ENCODE results near the gene DDX49.
A peak's percentile ranks its signal among the peaks of the same experiment; 100 is the strongest.

The DDX49 gene

DNA sequence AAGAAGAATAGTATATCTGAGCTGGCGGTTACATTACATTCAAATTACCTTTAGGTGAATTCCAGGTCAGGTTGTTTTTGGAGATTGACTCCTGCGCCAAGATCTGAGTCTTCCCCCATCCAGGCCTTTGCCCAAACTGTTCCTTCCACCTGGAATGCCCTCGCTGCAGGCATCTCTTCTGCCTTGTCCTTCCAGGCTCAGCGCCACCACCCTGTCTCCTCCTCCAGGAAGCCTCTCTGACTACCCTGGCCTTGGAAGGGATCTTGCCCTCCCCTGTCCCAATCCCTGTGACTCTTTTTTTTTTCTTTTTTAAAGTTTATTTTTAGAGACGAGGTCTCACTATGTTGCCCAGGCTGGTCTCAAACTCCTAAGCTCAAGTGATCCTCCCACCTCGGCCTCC, 23.2 kb downstream of the DDX49 start:
- H3K18ac ChIP-seq (ENCODE audit: low read length) = no peak overlapping the region
- H3K4me2 ChIP-seq (ENCODE audit: insufficient read depth, low read length, poor library complexity, severe bottlenecking) = no peak overlapping the region
- no peaks in the 10 kb centered on the region for H3K27me3 ChIP-seq (ENCODE audit: control insufficient read depth in 3 of 3, insufficient read depth in 3 of 3, low read depth in 1 of 3, low read length in 3 of 3)
- no peak overlapping the region for H3K23ac ChIP-seq (ENCODE audit: low read depth, low read length, poor library complexity)
- no peak overlapping the region for H4K8ac ChIP-seq (ENCODE audit: low read depth, low read length)
- no peak overlapping the region for H2BK5ac ChIP-seq (ENCODE audit: low read length)
- H3K4ac ChIP-seq (ENCODE audit: low read length) = no peak overlapping the region
- H3K27ac ChIP-seq (replicated peaks; ENCODE audit: low read length) = no peak overlapping the region
- H3K36me3 ChIP-seq (replicated peaks in 1 of 2; ENCODE audit: control insufficient read depth in 2 of 2, insufficient read depth in 2 of 2, low read length in 2 of 2) = peaks cover 10 to 27% of the 10 kb centered on the region in 2 donors
- no peak overlapping the region for H2BK120ac ChIP-seq (ENCODE audit: low read depth, low read length)
- H2BK15ac ChIP-seq (ENCODE audit: low read length) = no peak overlapping the region
- H3K79me1 ChIP-seq (ENCODE audit: low read depth, low read length) = peaks cover 10% of the 10 kb centered on the region
- no peaks in the 10 kb centered on the region for H3K9me3 ChIP-seq (replicated peaks in 1 of 2; ENCODE audit: control insufficient read depth in 2 of 2, insufficient read depth in 1 of 2, low read depth in 1 of 2, low read length in 2 of 2)
- peaks cover 11 to 12% of the 10 kb centered on the region in 2 donors for H3K4me1 ChIP-seq (ENCODE audit: control insufficient read depth in 2 of 2, insufficient read depth in 1 of 2, low read depth in 1 of 2, low read length in 2 of 2)
- no peak overlapping the region for H3K4me3 ChIP-seq (ENCODE audit: low read length in 2 of 2)
- H2AFZ ChIP-seq (ENCODE audit: low read length) = no peak overlapping the region
- no peak overlapping the region for H2AK5ac ChIP-seq (ENCODE audit: low read depth, low read length)
- no peak for DNase-seq (ENCODE audit: low spot score)
- no CpG with 5 or more reads among the region's 6 CpGs for whole genome bisulfite sequencing, 2 donors (ENCODE audit: extremely low coverage in 2 of 2, insufficient read length in 2 of 2, insufficient replicate concordance in 1 of 2)
- H3K9ac ChIP-seq (ENCODE audit: low read depth, low read length, poor library complexity) = no peak overlapping the region
- H3K14ac ChIP-seq (ENCODE audit: low read length) = no peak overlapping the region
- no peak overlapping the region for H4K91ac ChIP-seq (ENCODE audit: low read depth, low read length, poor library complexity)
- no peak overlapping the region for H2BK12ac ChIP-seq (ENCODE audit: low read length)

DNA sequence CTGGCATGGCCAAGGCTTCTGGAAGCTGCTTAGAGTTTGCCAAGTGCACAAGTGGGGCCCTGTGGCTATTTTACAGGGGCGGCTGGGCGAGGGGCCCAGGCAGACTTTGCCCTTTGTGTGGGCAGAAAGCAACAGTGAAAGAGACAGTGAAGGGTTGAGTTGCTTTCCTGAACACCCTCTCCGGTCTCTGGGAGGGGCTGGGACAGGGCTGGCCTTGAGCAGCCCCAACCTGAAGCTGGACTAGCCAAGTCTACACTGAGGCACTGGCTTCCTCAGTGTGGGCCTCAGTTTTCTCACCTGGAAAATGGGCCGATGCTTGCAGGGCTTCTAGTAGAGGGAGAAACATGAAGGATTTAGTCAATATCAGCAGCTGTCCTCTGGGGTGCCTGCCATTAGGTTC, 23.9 kb downstream of the DDX49 start:
- H3K14ac ChIP-seq (ENCODE audit: low read length) = no peak overlapping the region
- H3K4me3 ChIP-seq (ENCODE audit: low read length in 2 of 2) = no peak overlapping the region
- no peak overlapping the region for H2AFZ ChIP-seq (ENCODE audit: low read length)
- H3K9me3 ChIP-seq (replicated peaks in 1 of 2; ENCODE audit: control insufficient read depth in 2 of 2, insufficient read depth in 1 of 2, low read depth in 1 of 2, low read length in 2 of 2) = no peaks in the 10 kb centered on the region
- H2BK12ac ChIP-seq (ENCODE audit: low read length) = no peak overlapping the region
- DNase-seq (ENCODE audit: low spot score) = no peak
- peaks cover 9% of the 10 kb centered on the region for H3K79me1 ChIP-seq (ENCODE audit: low read depth, low read length)
- WGBS, 2 donors (ENCODE audit: extremely low coverage in 2 of 2, insufficient read length in 2 of 2, insufficient replicate concordance in 1 of 2) = no CpG with 5 or more reads among the region's 4 CpGs
- H2BK120ac ChIP-seq (ENCODE audit: low read depth, low read length) = no peak overlapping the region
- no peaks in the 10 kb centered on the region for H3K27me3 ChIP-seq (ENCODE audit: control insufficient read depth in 3 of 3, insufficient read depth in 3 of 3, low read depth in 1 of 3, low read length in 3 of 3)
- H4K8ac ChIP-seq (ENCODE audit: low read depth, low read length) = no peak overlapping the region
- H2AK5ac ChIP-seq (ENCODE audit: low read depth, low read length) = peak overlapping the region; percentile 68
- H3K23ac ChIP-seq (ENCODE audit: low read depth, low read length, poor library complexity) = no peak overlapping the region
- H3K36me3 ChIP-seq (replicated peaks in 1 of 2; ENCODE audit: control insufficient read depth in 2 of 2, insufficient read depth in 2 of 2, low read length in 2 of 2) = peaks cover 9 to 20% of the 10 kb centered on the region in 2 donors
- no peak overlapping the region for H3K9ac ChIP-seq (ENCODE audit: low read depth, low read length, poor library complexity)
- H2BK5ac ChIP-seq (ENCODE audit: low read length) = no peak overlapping the region
- H3K4me2 ChIP-seq (ENCODE audit: insufficient read depth, low read length, poor library complexity, severe bottlenecking) = no peak overlapping the region
- no peak overlapping the region for H4K91ac ChIP-seq (ENCODE audit: low read depth, low read length, poor library complexity)
- H3K4me1 ChIP-seq (ENCODE audit: control insufficient read depth in 2 of 2, insufficient read depth in 1 of 2, low read depth in 1 of 2, low read length in 2 of 2) = peaks cover 11 to 12% of the 10 kb centered on the region in 2 donors
- no peak overlapping the region for H3K18ac ChIP-seq (ENCODE audit: low read length)
- H3K4ac ChIP-seq (ENCODE audit: low read length) = no peak overlapping the region
- H3K27ac ChIP-seq (replicated peaks; ENCODE audit: low read length) = no peak overlapping the region
- no peak overlapping the region for H2BK15ac ChIP-seq (ENCODE audit: low read length)

DNA sequence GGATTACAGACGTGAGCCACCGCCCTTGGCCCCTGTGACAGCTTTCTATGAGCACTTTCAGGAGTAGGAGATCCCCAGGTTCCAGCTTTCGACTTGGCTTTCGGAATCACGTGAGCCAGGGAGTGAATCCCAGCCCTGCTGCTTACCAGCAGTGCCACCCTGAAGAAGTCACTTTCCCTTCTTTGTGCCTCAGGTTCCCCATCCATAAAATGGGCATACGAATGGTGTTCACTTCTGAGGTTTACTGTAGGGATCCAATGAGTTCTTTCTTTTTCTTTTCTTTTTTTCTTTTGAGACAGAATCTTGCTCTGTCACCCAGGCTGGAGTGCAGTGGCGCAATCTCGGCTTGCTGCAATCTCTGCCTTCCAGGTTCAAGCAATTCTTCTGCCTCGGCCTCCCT, 25.8 kb downstream of the DDX49 start:
- H3K4ac ChIP-seq (ENCODE audit: low read length) = no peak overlapping the region
- no peak overlapping the region for H3K14ac ChIP-seq (ENCODE audit: low read length)
- no peak overlapping the region for H3K9ac ChIP-seq (ENCODE audit: low read depth, low read length, poor library complexity)
- no peak overlapping the region for H4K8ac ChIP-seq (ENCODE audit: low read depth, low read length)
- no peak overlapping the region for H2BK120ac ChIP-seq (ENCODE audit: low read depth, low read length)
- no peaks in the 10 kb centered on the region for H3K9me3 ChIP-seq (replicated peaks in 1 of 2; ENCODE audit: control insufficient read depth in 2 of 2, insufficient read depth in 1 of 2, low read depth in 1 of 2, low read length in 2 of 2)
- no peak overlapping the region for H2BK12ac ChIP-seq (ENCODE audit: low read length)
- no peak overlapping the region for H2BK5ac ChIP-seq (ENCODE audit: low read length)
- H2AK5ac ChIP-seq (ENCODE audit: low read depth, low read length) = no peak overlapping the region
- H2AFZ ChIP-seq (ENCODE audit: low read length) = no peak overlapping the region
- no CpG with 5 or more reads among the region's 9 CpGs for WGBS, 2 donors (ENCODE audit: extremely low coverage in 2 of 2, insufficient read length in 2 of 2, insufficient replicate concordance in 1 of 2)
- H3K27me3 ChIP-seq (ENCODE audit: control insufficient read depth in 3 of 3, insufficient read depth in 3 of 3, low read depth in 1 of 3, low read length in 3 of 3) = no peaks in the 10 kb centered on the region
- H3K36me3 ChIP-seq (replicated peaks in 1 of 2; ENCODE audit: control insufficient read depth in 2 of 2, insufficient read depth in 2 of 2, low read length in 2 of 2) = peaks cover 6 to 10% of the 10 kb centered on the region in 2 donors
- H4K91ac ChIP-seq (ENCODE audit: low read depth, low read length, poor library complexity) = no peak overlapping the region
- no peak overlapping the region for H3K23ac ChIP-seq (ENCODE audit: low read depth, low read length, poor library complexity)
- no peak overlapping the region for H3K4me3 ChIP-seq (ENCODE audit: low read length in 2 of 2)
- no peak overlapping the region for H3K27ac ChIP-seq (replicated peaks; ENCODE audit: low read length)
- H2BK15ac ChIP-seq (ENCODE audit: low read length) = no peak overlapping the region
- no peak overlapping the region for H3K4me2 ChIP-seq (ENCODE audit: insufficient read depth, low read length, poor library complexity, severe bottlenecking)
- peaks cover 2% of the 10 kb centered on the region for H3K79me1 ChIP-seq (ENCODE audit: low read depth, low read length)
- DNase-seq (ENCODE audit: low spot score) = no peak
- H3K4me1 ChIP-seq (ENCODE audit: control insufficient read depth in 2 of 2, insufficient read depth in 1 of 2, low read depth in 1 of 2, low read length in 2 of 2) = peaks cover 6 to 7% of the 10 kb centered on the region in 2 donors
- H3K18ac ChIP-seq (ENCODE audit: low read length) = no peak overlapping the region

DNA sequence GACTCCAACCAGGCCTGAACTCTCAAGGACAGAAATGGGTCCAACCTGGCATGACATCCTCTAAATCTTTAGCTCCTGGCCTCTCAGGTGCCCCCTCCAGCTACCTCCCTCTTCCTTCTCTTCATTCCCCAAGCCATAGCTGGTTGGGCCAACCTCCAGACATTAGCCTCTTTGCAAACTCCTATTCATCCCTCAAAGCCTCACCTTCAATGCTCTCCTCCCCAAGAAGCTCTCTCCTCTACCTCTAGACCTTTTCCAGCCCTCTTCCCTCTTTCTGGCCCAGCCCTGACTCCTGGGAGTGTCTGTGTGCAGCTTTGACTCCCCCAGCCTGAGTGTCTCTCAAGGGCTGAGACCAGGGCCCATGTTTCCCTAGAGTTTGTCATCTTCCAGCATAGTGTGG, 26.8 kb downstream of the DDX49 start:
- H3K9ac ChIP-seq (ENCODE audit: low read depth, low read length, poor library complexity) = no peak overlapping the region
- no peak overlapping the region for H3K27ac ChIP-seq (replicated peaks; ENCODE audit: low read length)
- peaks cover 6 to 10% of the 10 kb centered on the region in 2 donors for H3K36me3 ChIP-seq (replicated peaks in 1 of 2; ENCODE audit: control insufficient read depth in 2 of 2, insufficient read depth in 2 of 2, low read length in 2 of 2)
- H3K23ac ChIP-seq (ENCODE audit: low read depth, low read length, poor library complexity) = no peak overlapping the region
- no peak overlapping the region for H4K8ac ChIP-seq (ENCODE audit: low read depth, low read length)
- H3K9me3 ChIP-seq (replicated peaks in 1 of 2; ENCODE audit: control insufficient read depth in 2 of 2, insufficient read depth in 1 of 2, low read depth in 1 of 2, low read length in 2 of 2) = no peaks in the 10 kb centered on the region
- no peak overlapping the region for H3K4me3 ChIP-seq (ENCODE audit: low read length in 2 of 2)
- peaks cover 6 to 7% of the 10 kb centered on the region in 2 donors for H3K4me1 ChIP-seq (ENCODE audit: control insufficient read depth in 2 of 2, insufficient read depth in 1 of 2, low read depth in 1 of 2, low read length in 2 of 2)
- no peaks in the 10 kb centered on the region for H3K27me3 ChIP-seq (ENCODE audit: control insufficient read depth in 3 of 3, insufficient read depth in 3 of 3, low read depth in 1 of 3, low read length in 3 of 3)
- no peak overlapping the region for H3K4me2 ChIP-seq (ENCODE audit: insufficient read depth, low read length, poor library complexity, severe bottlenecking)
- H2BK120ac ChIP-seq (ENCODE audit: low read depth, low read length) = no peak overlapping the region
- no peak overlapping the region for H3K4ac ChIP-seq (ENCODE audit: low read length)
- H2AFZ ChIP-seq (ENCODE audit: low read length) = no peak overlapping the region
- H2BK15ac ChIP-seq (ENCODE audit: low read length) = no peak overlapping the region
- H3K18ac ChIP-seq (ENCODE audit: low read length) = no peak overlapping the region
- H3K79me1 ChIP-seq (ENCODE audit: low read depth, low read length) = peaks cover 2% of the 10 kb centered on the region
- no peak overlapping the region for H3K14ac ChIP-seq (ENCODE audit: low read length)
- DNase-seq (ENCODE audit: low spot score) = no peak
- H2BK12ac ChIP-seq (ENCODE audit: low read length) = no peak overlapping the region
- H4K91ac ChIP-seq (ENCODE audit: low read depth, low read length, poor library complexity) = no peak overlapping the region
- H2BK5ac ChIP-seq (ENCODE audit: low read length) = no peak overlapping the region
- H2AK5ac ChIP-seq (ENCODE audit: low read depth, low read length) = no peak overlapping the region

All from neuronal stem cell (in vitro differentiated cells).